Measurements from ENCODE around the gene SZT2.
"Not testable (repeated sequence)": the region's sequence is repeated elsewhere in the genome, so short reads cannot be mapped to it uniquely, and the experiment has no call there.

SZT2 gene

DNA sequence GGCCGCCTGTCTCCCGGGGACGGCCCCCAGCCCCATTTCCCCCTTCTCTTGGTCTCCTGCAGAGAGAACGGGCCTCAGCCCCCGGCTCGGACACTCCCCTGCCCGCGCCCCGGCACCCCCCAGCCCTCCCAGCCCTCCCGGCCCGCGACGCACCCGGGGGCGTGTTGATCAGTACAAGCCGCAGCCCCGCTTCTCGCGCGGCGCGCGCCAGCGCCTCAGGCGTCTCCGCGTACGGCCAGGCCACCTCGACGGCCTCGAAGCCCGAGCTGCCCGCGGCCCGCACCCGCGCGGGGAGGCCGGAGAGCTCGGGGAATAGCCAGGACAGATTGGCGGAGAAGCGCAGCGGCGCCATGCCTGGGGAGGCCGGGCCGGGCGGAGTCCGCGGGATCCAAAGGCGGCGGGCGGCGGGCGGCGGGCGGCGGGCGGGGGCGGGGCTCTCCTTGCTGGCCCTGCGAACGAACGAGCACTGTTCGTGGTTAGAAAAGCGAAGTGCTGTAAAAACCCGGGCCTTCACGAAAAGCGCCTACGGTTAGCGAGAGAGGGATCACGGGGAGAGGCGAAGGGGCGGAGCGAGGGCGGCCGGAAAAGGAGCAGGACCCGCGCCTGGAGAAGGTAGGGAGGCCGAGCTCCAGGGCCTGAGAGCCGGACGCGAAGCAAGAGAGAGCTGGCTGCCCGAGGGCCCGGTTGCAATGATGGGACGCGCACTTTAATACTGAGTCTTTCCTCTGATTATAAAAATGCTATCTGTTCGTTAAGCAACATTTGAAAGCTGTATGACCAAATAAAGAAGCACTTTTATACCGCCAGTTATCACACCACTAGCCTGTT is 64.0 kb downstream of the SZT2 start, which contains the start of gene HYI:
Gene HYI (minus strand): TSS at position 490 of the 828 bp plus-strand sequence. CDS start 138 bp downstream, at position 352.
- peaks cover 11% of the 10 kb centered on the region for H3K36me3 Mint-ChIP-seq (ENCODE audit: low read depth)
- peaks cover 16% of the 10 kb centered on the region for H3K4me1 Mint-ChIP-seq
- H3K4me3 Mint-ChIP-seq, result peak within 1 kb of the TSS; percentile 82
- peak; percentile 74 for DNase-seq
- peaks cover 34% of the 10 kb centered on the region for H3K27me3 Mint-ChIP-seq
- H3K27ac Mint-ChIP-seq, result peak within 1 kb of the TSS; percentile 79
- H3K9me3 Mint-ChIP-seq, result no peaks in the 10 kb centered on the region
- ATAC-seq, result peak; percentile 56

DNA sequence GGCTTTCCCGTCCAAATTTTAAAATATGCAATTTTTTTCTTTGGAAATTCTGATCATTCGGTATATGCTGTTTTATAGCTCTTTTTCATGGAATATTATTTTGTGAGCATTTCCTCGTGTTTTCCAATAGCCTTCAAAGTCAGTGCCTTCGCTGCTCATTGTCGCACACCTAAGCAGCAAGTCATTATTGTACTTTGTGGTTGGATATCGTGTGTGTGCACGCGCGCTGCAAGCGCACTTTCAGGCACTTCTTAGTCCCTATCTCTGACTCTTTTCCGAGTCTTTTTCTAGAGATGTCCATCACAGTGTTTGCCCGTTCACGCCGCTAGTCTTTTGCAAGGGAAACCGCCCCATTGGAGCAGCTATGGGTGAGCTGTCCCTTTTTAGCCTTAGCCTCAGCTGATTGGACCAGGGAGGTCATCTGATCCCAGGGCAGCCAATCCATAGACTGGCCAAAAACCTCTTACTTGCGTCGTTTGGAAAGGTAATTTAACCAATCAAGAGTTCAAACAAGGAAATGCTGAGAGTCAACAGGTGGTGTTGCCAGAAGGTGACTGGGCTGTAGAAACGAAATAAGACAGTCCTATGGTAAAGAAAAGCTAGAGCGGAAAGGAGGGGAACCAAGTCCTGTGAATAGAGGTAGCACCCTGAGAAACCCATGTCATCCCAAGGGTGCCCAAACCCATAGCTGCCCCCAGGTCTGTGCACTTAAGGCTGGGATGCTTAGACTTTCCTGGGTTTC is 64.7 kb downstream of the SZT2 start:
- H3K9me3 Mint-ChIP-seq, result no peaks in the 10 kb centered on the region
- peaks cover 35% of the 10 kb centered on the region for H3K27me3 Mint-ChIP-seq
- peaks cover 16% of the 10 kb centered on the region for H3K4me1 Mint-ChIP-seq
- peak overlapping the region; percentile 79 for H3K27ac Mint-ChIP-seq
- ATAC-seq (peak; percentile 83), DNase-seq (peak; percentile 55)
- peaks cover 11% of the 10 kb centered on the region for H3K36me3 Mint-ChIP-seq (ENCODE audit: low read depth)
- peak overlapping the region; percentile 82 for H3K4me3 Mint-ChIP-seq

DNA sequence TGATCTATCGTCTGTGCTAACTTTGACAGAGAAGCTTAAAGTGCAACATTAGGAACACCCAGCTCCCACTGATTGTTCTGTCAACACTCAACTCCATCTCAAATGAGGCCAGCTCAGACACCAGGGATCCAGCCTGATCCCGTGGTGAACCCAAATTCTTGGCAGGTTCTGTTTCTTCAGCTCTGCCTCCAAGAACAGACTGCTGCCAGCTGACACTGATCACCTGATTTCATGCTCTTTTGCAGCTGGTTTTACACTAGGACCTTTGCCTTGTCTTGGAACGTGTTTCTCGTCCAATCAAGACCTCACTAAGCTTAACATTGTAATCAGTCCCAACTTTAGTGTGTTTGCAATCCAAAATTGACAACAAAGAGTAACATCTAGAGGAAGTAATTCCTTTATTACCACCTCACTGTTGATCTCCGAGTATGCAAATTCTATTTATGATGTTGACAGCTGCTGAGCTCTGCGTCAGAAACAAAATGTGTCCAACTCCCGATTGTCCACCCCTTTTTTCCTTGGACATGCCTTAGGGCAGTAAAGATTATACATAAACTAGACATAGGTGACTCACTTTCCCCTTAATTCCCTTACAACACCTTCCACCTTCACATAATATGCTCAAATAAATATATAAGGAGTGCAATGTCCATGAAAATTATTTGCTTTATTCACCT is 65.7 kb downstream of the SZT2 start:
- ATAC-seq (no peak), DNase-seq (no peak)
- H3K27me3 Mint-ChIP-seq, result peaks cover 37% of the 10 kb centered on the region
- no peak overlapping the region for H3K4me3 Mint-ChIP-seq
- H3K36me3 Mint-ChIP-seq (ENCODE audit: low read depth), result peaks cover 11% of the 10 kb centered on the region
- no peaks in the 10 kb centered on the region for H3K9me3 Mint-ChIP-seq
- H3K27ac Mint-ChIP-seq, result no peak overlapping the region
- peaks cover 16% of the 10 kb centered on the region for H3K4me1 Mint-ChIP-seq

DNA sequence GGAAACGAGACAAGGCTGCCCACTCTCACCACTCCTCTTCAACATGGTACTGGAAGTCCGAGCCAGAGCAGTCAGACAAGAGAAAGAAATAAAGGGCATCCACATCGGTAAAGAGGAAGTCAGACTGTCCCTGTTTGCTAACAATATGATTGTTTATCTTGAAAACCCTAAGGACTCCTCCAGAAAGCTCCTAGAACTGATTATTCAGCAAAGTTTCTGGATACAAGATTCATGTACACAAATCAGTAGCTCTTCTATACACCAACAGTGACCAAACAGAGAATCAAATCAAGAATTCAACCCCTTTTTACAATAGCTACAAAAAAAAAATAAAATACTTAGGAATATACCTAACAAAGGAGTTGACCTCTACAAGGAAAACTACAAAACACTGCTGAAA is 68.7 kb downstream of the SZT2 start:
- H3K4me3 Mint-ChIP-seq; ATAC-seq; H3K36me3 Mint-ChIP-seq (ENCODE audit: low read depth); DNase-seq; H3K9me3 Mint-ChIP-seq; H3K27ac Mint-ChIP-seq: not testable (repeated sequence)
- Mint-ChIP-seq H3K4me1 (peaks cover 20% of the 10 kb centered on the region), H3K27me3 (peaks cover 37% of the 10 kb centered on the region)

DNA sequence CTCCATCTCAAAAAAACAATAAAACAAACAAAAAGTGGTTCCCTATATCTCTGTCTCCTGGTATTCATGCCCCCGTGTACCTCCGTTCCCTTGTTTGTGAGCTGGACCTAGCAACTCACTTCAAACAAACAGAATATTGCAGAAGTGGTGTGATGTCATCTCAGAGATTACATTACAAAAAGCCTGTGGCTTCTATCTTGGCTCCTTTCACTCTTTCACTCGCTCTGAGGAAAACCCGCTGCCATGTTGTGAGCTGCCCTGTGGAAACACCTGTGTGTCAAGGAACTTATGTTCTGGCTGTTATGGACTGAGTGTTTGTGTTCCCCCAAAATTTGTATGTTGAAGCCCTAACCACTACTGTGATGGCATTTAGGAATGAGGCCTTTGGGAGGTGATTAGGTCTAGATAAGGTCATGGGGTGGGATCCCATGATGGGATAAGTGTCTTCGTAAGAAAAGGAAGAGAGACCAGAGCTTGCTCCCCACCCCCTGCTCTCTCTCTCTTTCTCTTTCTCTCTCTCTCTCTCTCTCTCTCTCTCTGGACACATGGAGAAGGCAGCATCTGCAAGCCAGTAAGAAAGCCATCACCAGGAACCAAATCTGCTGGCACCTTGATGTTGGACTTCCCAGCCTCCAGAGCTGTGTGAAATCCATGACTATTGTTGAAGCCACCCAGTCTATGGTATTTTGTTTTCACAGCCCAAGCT is 71.4 kb downstream of the SZT2 start:
- no peak overlapping the region for H3K4me3 Mint-ChIP-seq
- ATAC-seq (no peak), DNase-seq (no peak)
- H3K27ac Mint-ChIP-seq, result no peak overlapping the region
- H3K27me3 Mint-ChIP-seq, result peaks cover 23% of the 10 kb centered on the region
- no peaks in the 10 kb centered on the region for H3K9me3 Mint-ChIP-seq
- no peaks in the 10 kb centered on the region for H3K36me3 Mint-ChIP-seq (ENCODE audit: low read depth)
- peaks cover 7% of the 10 kb centered on the region for H3K4me1 Mint-ChIP-seq

DNA sequence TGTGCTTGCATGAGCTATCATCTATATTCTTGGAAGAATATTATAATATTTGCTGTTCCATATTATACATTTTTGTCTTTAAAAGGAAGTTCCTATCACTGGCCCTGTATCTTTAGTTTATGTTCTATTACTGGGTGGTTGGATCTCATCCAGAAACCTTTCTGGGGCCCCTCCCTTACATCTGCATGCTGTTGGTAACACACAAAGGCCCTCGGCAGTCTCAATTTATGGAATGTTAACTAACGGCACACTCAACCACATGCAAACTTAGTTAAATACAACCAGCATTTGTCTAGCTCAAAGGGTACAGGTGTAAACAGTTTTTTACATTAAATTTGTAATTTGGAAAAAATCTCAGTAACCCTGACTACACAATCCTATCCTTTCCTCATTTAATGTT is 73.8 kb downstream of the SZT2 start:
- Mint-ChIP-seq H3K4me1 (peaks cover 13% of the 10 kb centered on the region), H3K27me3 (peaks cover 5% of the 10 kb centered on the region), H3K27ac (no peak overlapping the region), H3K9me3 (no peaks in the 10 kb centered on the region), H3K36me3 (ENCODE audit: low read depth) (no peaks in the 10 kb centered on the region), H3K4me3 (no peak overlapping the region)
- DNase-seq (no peak), ATAC-seq (no peak)

DNA sequence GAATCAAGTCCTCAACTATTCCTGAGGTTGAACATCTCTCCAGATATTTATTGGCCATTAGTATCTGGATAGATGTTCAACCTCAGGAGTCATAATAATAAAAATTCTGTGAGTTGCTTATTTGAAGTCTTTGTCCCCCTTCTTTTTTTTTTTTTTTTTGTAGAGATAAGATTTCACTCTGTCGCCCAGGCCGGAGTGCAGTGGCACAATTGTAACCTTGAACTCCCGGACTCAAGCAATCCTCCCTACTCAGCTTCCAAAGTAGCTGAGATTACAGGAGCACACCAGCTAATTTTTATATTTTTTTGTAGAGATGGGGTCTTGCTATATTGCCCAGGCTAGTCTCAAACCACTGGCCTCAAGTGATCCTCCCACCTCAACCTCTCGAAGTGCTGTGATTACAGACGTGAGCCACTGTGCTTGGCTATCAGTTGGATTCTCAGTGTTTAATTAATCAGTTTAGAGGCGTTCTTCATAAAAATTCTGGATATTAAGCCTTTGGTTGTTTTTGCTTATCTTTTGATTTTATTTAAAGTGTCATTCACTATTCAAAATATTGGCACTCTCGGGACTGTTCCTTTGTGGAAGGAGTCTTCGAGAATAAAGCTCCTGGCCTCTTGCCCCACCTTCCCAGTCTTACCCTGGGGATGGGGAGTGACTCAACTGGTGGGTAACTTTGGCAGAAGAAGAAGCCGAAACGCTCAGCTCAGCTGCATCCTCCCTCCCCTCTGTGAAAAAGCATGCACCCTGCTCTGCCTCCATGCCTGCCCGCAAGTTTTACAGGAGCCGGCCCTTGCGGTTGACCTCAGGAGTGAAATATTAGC is 75.2 kb downstream of the SZT2 start:
- Mint-ChIP-seq H3K27ac (no peak overlapping the region), H3K27me3 (no peaks in the 10 kb centered on the region), H3K9me3 (no peaks in the 10 kb centered on the region), H3K4me1 (peaks cover 13% of the 10 kb centered on the region), H3K4me3 (no peak overlapping the region), H3K36me3 (ENCODE audit: low read depth) (no peaks in the 10 kb centered on the region)
- no peak for DNase-seq
- ATAC-seq, result no peak

DNA sequence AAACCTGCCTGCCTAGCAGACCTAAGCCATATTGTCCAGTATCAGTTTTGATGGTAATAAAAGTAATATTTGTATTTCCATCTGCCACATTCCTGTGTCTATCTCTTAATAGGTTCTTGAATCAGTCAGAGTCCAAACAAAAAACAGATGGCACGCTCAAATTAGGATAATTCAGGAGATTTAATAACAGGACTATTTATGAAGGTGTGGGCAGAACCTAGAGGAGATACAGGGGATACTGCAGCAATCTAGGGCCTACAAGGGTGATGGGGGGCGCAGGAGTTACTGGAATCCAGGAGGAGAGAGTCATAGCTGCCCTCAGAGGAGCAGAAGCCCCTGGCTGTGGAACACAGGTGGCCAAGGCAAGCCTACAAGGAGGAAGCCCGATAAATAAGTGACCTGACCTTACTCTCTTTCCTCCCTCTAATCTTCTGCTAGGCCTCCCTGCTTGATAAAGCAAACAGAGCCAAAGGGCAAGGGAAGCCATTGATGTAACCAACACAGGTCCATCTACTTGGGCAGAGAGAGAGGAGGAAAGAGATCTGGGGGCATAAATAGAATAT is 75.9 kb downstream of the SZT2 start:
- ATAC-seq, result no peak
- no peak for DNase-seq
- Mint-ChIP-seq H3K4me1 (peaks cover 13% of the 10 kb centered on the region), H3K27me3 (no peaks in the 10 kb centered on the region), H3K27ac (no peak overlapping the region), H3K4me3 (no peak overlapping the region), H3K36me3 (ENCODE audit: low read depth) (no peaks in the 10 kb centered on the region), H3K9me3 (no peaks in the 10 kb centered on the region)

DNA sequence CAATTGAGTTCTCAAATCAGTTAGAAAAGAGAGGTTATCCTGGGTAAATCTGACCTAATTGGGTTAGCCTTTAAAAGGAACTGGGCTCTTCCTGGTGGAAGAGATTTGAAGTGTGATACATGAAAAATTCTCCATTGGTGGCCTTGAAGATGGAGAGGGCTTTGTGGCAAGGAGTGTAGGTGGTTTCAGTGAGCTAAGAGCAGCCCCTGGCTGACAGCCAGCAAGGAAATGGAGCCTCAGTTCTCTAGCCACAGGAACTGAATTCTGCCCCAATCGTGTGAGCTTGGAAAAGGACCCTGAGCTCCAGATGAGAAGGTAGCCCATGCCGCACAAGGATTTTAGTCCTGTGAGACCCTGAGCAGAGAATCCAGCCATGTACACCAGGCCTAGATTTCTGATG is 76.7 kb downstream of the SZT2 start:
- no peak for ATAC-seq

DNA sequence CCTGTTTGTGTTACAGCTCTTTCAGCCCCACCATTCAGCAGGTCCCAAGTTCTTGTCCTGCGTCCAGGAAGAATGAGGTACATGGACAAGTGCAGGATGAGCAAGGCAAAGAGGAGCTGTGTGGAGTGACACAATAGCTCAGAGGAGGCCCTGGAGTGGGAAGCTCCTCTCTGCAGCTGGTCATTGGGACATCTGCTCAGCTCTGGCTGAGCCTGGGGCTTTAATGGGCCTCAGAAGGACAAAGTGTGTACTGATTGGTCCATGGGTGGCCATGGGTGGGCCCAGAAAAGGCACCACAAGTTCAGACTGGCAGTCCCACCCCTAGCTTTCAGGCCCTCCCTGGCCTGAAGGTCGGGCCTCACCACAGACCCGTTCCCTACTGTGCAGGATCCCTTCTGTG is 78.7 kb downstream of the SZT2 start:
- peaks cover 7% of the 10 kb centered on the region for H3K4me1 Mint-ChIP-seq

More for the DNA sequence above, 76.7 kb downstream of the SZT2 start:
- peaks cover 7% of the 10 kb centered on the region for H3K4me1 Mint-ChIP-seq
- no peaks in the 10 kb centered on the region for H3K36me3 Mint-ChIP-seq (ENCODE audit: low read depth)
- no peak overlapping the region for H3K27ac Mint-ChIP-seq
- H3K9me3 Mint-ChIP-seq, result no peaks in the 10 kb centered on the region
- no peaks in the 10 kb centered on the region for H3K27me3 Mint-ChIP-seq
- no peak for DNase-seq
- H3K4me3 Mint-ChIP-seq, result no peak overlapping the region

DNA sequence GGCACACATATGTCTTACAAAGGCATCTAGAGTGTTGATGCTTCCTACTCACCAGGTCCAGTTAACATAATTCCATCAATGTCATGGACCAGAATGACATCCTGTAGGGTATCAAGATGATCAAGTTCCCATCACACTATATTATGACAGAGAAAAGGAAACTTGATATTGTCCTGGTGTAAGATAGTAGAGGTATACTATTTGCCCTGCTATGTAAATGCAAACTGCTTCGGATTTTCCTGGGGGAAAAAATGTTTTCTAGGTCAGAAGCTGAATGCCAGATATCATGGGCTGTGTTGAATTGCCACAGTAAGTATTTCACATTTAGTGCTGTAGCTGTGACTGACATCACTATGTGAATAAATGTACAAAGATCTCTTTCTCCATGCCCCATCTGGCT is 80.2 kb downstream of the SZT2 start:
- H3K4me1 Mint-ChIP-seq, result peaks cover 7% of the 10 kb centered on the region
- H3K27me3 Mint-ChIP-seq, result no peaks in the 10 kb centered on the region
- H3K4me3 Mint-ChIP-seq, result no peak overlapping the region
- H3K9me3 Mint-ChIP-seq, result no peaks in the 10 kb centered on the region
- no peak for DNase-seq
- no peak for ATAC-seq
- no peak overlapping the region for H3K27ac Mint-ChIP-seq
- H3K36me3 Mint-ChIP-seq (ENCODE audit: low read depth), result no peaks in the 10 kb centered on the region

More for the DNA sequence above, 78.7 kb downstream of the SZT2 start:
- H3K27me3 Mint-ChIP-seq, result no peaks in the 10 kb centered on the region
- ATAC-seq (no peak), DNase-seq (no peak)
- no peaks in the 10 kb centered on the region for H3K9me3 Mint-ChIP-seq
- H3K36me3 Mint-ChIP-seq (ENCODE audit: low read depth), result no peaks in the 10 kb centered on the region
- H3K27ac Mint-ChIP-seq, result no peak overlapping the region
- no peak overlapping the region for H3K4me3 Mint-ChIP-seq

DNA sequence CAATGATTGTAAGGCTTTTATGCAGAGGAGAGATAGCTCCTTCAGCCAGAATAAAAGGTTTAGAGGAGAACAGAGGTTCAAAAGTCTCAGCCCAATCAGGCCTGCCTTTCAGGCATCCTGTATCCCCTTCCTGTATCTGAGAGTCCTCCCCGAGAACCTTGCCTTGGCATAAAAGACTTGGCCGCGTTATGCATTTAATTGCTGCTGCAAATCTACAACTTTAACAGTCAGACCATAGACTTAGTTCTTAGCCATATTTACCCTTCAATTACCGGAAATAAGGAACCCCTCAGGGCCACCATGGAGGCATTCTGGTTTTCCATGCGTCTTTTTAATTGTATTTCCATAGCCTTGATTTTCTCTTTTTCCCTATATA is 82.4 kb downstream of the SZT2 start:
- ATAC-seq, result no peak
- Mint-ChIP-seq H3K4me3 (no peak overlapping the region), H3K9me3 (no peaks in the 10 kb centered on the region), H3K27me3 (peaks cover 8% of the 10 kb centered on the region), H3K4me1 (no peaks in the 10 kb centered on the region), H3K27ac (no peak overlapping the region), H3K36me3 (ENCODE audit: low read depth) (no peaks in the 10 kb centered on the region)
- DNase-seq, result no peak

DNA sequence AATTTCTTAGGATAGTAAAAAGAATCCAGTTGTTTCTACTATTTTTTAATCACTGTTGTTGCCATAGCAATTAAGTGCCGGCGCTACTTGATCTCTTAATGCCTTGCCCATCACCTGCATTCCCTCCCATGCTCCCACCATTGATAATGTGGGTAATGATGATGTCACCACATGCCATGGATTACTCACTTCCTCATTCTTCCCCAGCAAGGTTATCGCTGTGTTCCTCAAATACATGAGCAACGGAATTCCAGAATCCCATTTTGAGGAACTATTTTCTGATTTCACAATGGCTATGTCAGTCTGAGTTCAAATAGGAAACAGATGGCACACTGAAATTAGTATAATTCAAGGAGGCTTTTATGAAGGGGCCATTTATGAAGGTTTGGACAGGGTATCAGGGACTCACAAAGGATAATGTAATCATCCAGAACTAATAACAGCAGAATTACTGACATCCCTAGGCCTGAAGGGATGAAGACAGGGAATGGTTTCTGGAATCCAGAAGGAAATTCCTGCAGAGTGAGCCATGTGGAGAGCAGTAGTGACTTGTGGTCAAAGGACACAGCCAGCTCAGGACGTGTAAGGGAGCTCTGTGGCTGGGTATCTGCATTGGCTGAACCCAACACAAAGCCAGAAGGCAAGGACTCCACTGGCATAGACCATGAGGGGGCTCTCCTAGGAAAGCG is 82.9 kb downstream of the SZT2 start:
- H3K4me3 Mint-ChIP-seq; H3K27ac Mint-ChIP-seq; ATAC-seq; DNase-seq; H3K9me3 Mint-ChIP-seq; H3K4me1 Mint-ChIP-seq; H3K36me3 Mint-ChIP-seq (ENCODE audit: low read depth): not testable (repeated sequence)
- H3K27me3 Mint-ChIP-seq, result peaks cover 10% of the 10 kb centered on the region

All from activated naive CD8-positive, alpha-beta T cell treated with anti-CD3 and anti-CD28 coated beads, Interleukin-2, amount 50 U/mL, for 24 hours (primary cell).